Osteoblast (primary cell): ENCODE results near the gene CTDP1. TPM values are rescaled to one million over a fixed set of nuclear protein-coding genes. Genes with fewer than 3 reads are reported as not detected.

ENCODE experiments used
- DNase-seq: peaks from one replicate; pipeline ENCODE4 v3.0.0; 2011; ENCODE audit warnings: low spot score, mixed read lengths; ENCODE audit not compliant: insufficient read length; ENCODE audit errors: missing footprints
- H2AFZ ChIP-seq: 2 replicates; pipeline ENCODE4 v1.6.0; 2011; ENCODE audit warnings: mild to moderate bottlenecking, low read length
- H3K27ac ChIP-seq: 2 replicates; pipeline ENCODE4 v1.5.1; 2011; ENCODE audit warnings: mild to moderate bottlenecking, low read depth, low read length, moderate library complexity
- H3K27me3 ChIP-seq: 2 replicates; pipeline ENCODE4 v1.6.0; 2012; ENCODE audit warnings: mild to moderate bottlenecking, control low read depth, inconsistent platforms, low read length, moderate library complexity; ENCODE audit not compliant: insufficient read depth
- H3K36me3 ChIP-seq: 2 replicates; pipeline ENCODE4 v1.5.1; 2011; ENCODE audit warnings: mild to moderate bottlenecking, low read length, control low read depth, moderate library complexity; ENCODE audit not compliant: insufficient read depth
- H3K4me1 ChIP-seq: 2 replicates; pipeline ENCODE4 v1.5.1; 2011; ENCODE audit warnings: mild to moderate bottlenecking, low read length, control low read depth, moderate library complexity; ENCODE audit not compliant: insufficient read depth
- H3K4me2 ChIP-seq: 2 replicates; pipeline ENCODE4 v1.6.0; 2011; ENCODE audit warnings: mild to moderate bottlenecking, low read length; ENCODE audit not compliant: insufficient read depth
- H3K4me3 ChIP-seq: fragments of 200-600 bp; sonication (generic); 3 replicates; pipeline ENCODE4 v1.5.1; 2012; ENCODE audit warnings: mild to moderate bottlenecking, low read length, inconsistent platforms; ENCODE audit not compliant: insufficient read depth
- H3K79me2 ChIP-seq: 2 replicates; pipeline ENCODE4 v1.6.0; 2012; ENCODE audit warnings: mild to moderate bottlenecking, low read length, control low read depth, inconsistent platforms; ENCODE audit not compliant: insufficient read depth
- H3K9me3 ChIP-seq: 2 replicates; pipeline ENCODE4 v1.5.1; 2011; ENCODE audit warnings: low read depth, low read length, control low read depth
- H4K20me1 ChIP-seq: 2 replicates; pipeline ENCODE4 v1.6.0; 2012; ENCODE audit warnings: mild to moderate bottlenecking, low read length, control low read depth; ENCODE audit not compliant: insufficient read depth
- total RNA-seq: library from RNA; depleted of rRNA; stranded (reverse); fragments of >200 nt; gene quantifications from 2 replicates; pipeline ENCODE4 v1.2.3, GENCODE V29; 2012
- TF ChIP-seq, protein P1 (sequence below): IDR thresholded peaks from 2 replicates; pipeline ENCODE4 v1.5.1; 2011; ENCODE audit warnings: mild to moderate bottlenecking, low read depth, low read length, moderate library complexity; ENCODE audit errors: extremely low read depth

Gene CTDP1
- total RNA-seq, 1 donor = 26.8 TPM

DNA sequence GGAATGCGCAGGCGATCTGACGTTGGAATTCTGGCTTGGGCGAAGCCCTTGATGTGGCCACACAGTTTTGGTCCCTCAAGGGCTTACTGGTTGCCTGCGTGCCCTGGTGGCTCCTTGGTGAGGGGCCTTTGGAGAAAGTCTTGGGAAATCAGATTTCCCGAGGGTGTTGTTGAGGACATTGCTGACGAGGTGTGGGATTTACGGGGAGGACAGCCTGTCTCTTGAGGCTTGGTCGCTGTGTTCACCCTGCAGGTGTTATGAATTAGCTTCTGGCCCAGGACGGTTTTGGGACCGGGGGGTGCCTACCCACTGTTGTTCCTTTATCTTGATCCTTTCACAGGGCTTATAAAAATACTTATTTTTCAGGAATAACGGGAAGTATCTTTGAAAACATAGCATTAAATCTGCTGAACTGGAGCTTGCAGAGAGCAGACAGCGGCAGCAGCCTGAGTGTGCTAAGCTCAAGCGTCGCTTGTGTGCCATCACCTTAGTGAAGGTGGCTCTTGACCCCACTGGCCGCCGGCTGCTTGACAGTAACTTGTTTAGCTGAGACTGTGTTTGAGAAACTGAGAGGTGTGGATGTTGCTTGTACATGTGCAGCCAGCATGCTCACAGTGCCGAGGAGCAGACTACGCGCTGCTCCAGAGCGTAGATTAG lies 4.2 kb downstream of the CTDP1 start:
- TF ChIP-seq, protein P1, sequence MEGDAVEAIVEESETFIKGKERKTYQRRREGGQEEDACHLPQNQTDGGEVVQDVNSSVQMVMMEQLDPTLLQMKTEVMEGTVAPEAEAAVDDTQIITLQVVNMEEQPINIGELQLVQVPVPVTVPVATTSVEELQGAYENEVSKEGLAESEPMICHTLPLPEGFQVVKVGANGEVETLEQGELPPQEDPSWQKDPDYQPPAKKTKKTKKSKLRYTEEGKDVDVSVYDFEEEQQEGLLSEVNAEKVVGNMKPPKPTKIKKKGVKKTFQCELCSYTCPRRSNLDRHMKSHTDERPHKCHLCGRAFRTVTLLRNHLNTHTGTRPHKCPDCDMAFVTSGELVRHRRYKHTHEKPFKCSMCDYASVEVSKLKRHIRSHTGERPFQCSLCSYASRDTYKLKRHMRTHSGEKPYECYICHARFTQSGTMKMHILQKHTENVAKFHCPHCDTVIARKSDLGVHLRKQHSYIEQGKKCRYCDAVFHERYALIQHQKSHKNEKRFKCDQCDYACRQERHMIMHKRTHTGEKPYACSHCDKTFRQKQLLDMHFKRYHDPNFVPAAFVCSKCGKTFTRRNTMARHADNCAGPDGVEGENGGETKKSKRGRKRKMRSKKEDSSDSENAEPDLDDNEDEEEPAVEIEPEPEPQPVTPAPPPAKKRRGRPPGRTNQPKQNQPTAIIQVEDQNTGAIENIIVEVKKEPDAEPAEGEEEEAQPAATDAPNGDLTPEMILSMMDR = no peak
- Histone ChIP-seq H3K4me2 (no peak overlapping the region), H3K27ac (no peak overlapping the region), H4K20me1 (peaks cover 56% of the 10 kb centered on the region), H3K4me3 (no peak overlapping the region), H2AFZ (no peak overlapping the region), H3K27me3 (no peaks in the 10 kb centered on the region), H3K36me3 (peaks cover 6% of the 10 kb centered on the region), H3K4me1 (peaks cover 10% of the 10 kb centered on the region), H3K79me2 (peaks cover 81% of the 10 kb centered on the region), H3K9me3 (no peaks in the 10 kb centered on the region)
- peak; percentile 62 for DNase-seq

DNA sequence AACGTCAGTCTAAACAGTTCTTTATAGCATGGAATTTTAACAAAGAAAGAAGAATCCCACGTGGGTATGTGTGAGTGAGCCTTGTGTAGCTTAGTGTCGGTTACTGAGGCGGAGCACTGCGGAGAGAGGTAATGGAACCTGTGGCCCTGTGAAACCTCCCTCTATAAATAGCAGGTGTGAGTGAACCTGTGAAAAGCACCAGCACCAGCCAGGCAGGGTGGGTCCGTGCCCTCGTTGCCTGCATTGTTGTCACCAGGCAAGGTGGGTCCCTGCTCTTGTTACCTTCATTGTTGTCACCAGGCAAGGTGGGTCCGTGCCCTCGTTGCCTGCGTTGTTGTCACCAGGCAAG lies 4.7 kb downstream of the CTDP1 start:
- Histone ChIP-seq H3K27me3 (no peaks in the 10 kb centered on the region), H4K20me1 (peaks cover 61% of the 10 kb centered on the region), H3K4me3 (no peak overlapping the region), H3K27ac (no peak overlapping the region), H2AFZ (no peak overlapping the region), H3K9me3 (no peaks in the 10 kb centered on the region), H3K79me2 (peaks cover 83% of the 10 kb centered on the region), H3K4me1 (peaks cover 10% of the 10 kb centered on the region), H3K4me2 (no peak overlapping the region), H3K36me3 (peaks cover 6% of the 10 kb centered on the region)
- DNase-seq = peak; percentile 60
- TF ChIP-seq, protein P1 = no peak

DNA sequence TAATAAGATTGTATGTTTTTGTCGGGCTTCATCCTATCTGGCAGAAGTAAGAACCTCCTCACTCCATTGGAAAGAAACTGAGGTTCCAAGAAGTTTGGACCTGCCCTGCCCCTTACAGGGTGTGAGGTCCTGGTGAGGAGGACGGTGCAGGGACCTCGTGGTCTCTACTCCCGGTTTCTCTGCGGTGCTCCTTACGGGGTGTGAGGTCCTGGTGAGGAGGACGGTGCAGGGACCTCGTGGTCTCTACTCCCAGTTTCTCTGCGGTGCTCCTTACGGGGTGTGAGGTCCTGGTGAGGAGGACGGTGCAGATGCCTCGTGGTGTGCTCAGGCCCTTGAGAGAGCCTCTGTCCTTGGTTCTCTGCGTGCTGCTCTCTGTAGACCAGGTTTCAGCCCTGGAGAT lies 5.2 kb downstream of the CTDP1 start:
- Histone ChIP-seq H3K36me3 (peaks cover 6% of the 10 kb centered on the region), H2AFZ (no peak overlapping the region), H3K79me2 (peaks cover 88% of the 10 kb centered on the region), H4K20me1 (peaks cover 64% of the 10 kb centered on the region), H3K27ac (no peak overlapping the region), H3K4me1 (peaks cover 10% of the 10 kb centered on the region), H3K27me3 (no peaks in the 10 kb centered on the region), H3K9me3 (no peaks in the 10 kb centered on the region), H3K4me3 (no peak overlapping the region), H3K4me2 (no peak overlapping the region)
- DNase-seq = peak; percentile 42
- TF ChIP-seq, protein P1 = no peak

DNA sequence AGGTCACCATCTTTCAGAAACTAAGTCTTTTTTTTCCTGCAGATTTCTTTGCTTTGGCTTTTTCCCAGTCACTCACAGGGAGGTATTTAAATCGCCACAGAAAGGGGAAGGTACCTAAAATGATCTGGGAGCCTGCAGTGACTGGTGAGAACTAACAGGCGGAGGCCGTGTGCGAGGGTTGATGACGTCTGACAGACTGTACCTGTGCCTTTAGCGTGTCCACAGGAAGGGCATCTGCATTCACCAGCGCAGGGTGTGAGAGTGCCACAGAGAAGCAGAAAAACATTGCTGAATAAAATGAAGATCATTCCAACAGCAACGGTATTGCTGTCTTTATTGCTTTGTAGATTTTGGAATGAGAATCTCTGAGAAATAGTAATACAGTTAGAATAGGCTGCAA lies 5.7 kb downstream of the CTDP1 start:
- H4K20me1 ChIP-seq = peaks cover 69% of the 10 kb centered on the region
- TF ChIP-seq, protein P1 = no peak
- no peaks in the 10 kb centered on the region for H3K27me3 ChIP-seq
- peaks cover 88% of the 10 kb centered on the region for H3K79me2 ChIP-seq
- peak; percentile 37 for DNase-seq
- H3K9me3 ChIP-seq = no peaks in the 10 kb centered on the region
- no peak overlapping the region for H3K4me3 ChIP-seq
- H3K36me3 ChIP-seq = peaks cover 6% of the 10 kb centered on the region
- H3K27ac ChIP-seq = no peak overlapping the region
- no peak overlapping the region for H3K4me2 ChIP-seq
- no peak overlapping the region for H2AFZ ChIP-seq
- peaks cover 10% of the 10 kb centered on the region for H3K4me1 ChIP-seq
